SU-DHL-6 (cell line): ENCODE data around the gene STARD3.

Source experiments
- CTCF ChIP-seq: fragments of 200-600 bp; sonication (generic); IDR thresholded peaks from one replicate; pipeline ENCODE4 v1.5.1; 2017; ENCODE audit warnings: antibody characterized with exemption, mild to moderate bottlenecking, low read length, moderate library complexity; ENCODE audit not compliant: insufficient read depth, poor library complexity, severe bottlenecking
- EZH2phosphoT487 ChIP-seq: fragments of 200-600 bp; sonication (generic), shearing (Covaris generic); conservative IDR thresholded peaks from 2 replicates; pipeline ENCODE4 v1.6.1; 2018; ENCODE audit warnings: mild to moderate bottlenecking, antibody characterized with exemption, low read length, moderate library complexity, mixed read lengths

DNA sequence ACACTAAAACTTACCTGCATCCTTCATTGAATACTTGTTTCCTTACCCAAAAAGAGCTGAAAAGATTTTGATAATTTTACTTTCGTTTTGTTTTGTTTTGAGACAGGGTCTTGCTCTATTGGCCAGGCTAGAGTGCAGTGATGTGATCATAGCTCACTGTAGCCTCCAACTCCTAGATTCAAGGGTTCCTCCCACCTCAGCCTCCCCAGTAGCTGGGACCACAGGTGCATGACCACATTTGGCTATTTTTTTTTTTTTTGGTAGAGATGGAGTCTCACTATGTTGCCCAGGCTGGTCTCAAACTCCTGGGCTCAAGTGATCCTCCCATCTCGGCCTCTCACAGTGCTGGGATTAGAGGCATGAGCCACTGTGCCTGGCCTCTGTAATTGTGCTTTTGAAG is 18.2 kb downstream of the STARD3 start:
- TF ChIP-seq CTCF (no peak), EZH2phosphoT487 (no peak)
